IPS-NIHi7 (cell line): ENCODE data around the gene TLE2.
"Not testable (repeated sequence)": the region's sequence is repeated elsewhere in the genome, so short reads cannot be mapped to it uniquely, and the experiment has no call there.

Experiments used
- DNase-seq: peaks from one replicate; pipeline ENCODE4 v3.0.0; 2012; ENCODE audit warnings: mixed read lengths; ENCODE audit errors: extremely low spot score

The TLE2 gene

DNA sequence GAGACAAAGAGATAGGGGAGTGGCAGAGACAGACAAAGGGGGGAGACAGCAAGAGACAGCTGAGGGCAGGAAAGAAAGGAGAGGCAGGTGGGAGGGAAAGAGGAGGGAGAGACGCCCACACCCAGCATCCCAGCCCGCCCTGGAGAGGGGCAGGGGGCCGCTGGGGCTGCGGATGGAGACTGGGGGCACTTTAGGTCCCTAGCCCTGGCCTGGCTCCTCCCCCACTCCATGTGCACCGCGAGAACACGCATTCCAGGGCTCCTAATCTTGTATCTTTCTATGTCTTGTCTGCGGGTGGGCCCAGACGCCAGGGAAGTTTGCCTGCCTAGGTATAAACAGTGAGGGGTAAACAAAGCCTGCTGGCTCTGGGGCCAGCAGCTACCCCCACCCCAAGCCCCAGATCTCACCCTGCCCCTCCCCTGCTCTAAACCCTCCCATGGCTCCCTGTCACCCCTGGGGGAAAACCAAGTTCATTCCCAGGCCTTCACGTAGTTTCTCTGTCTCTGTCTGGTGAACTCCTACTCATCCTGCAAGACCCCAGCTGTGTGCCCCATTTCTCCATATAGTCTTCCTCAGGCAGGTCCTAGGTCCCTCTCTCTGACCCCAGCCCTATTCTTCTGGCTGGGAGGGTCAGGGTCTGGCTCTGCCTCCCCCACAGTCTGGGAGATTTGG is 27.5 kb upstream of the TLE2 start:
- peak; percentile 26 for DNase-seq

DNA sequence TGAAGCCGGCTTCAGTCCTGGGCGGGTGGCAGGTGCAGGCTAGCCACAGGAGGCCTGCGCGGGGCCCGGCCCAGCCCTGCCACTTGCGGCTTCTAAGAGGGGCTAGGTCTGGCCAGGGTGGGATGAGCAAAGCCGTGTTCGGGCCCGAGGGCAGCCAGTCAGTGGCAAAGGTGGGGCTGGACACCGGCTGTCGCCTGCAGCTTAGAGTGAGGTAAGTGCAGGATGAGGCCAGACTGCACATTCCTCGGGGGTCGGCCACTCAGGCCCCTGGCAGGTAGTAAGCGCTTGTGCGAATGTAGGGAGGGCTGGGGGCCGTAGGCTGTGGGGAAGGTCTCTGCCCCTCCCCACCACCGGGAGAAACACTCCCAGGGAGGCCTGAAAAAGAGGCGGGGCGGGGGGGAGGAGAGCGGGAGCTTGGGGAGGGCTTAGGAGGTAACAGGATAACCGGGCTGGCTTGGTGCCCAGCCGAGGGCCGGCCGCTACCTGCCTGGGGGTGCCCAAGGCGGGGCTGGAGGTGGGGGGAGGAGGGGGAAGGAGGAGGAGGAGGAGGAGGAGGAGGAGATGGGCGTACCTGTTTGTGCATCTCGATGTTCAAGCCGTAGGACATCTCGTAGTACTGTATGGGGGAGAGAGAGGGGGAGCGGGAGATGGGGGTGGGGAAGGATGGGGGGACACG is 26.8 kb upstream of the TLE2 start:
- DNase-seq: peak; percentile 30

- DNase-seq: no peak
These were observed 26.1 kb upstream of the TLE2 start for GRCh38 chr19:3054972-3055740.

- DNase-seq: no peak
These were observed 25.3 kb upstream of the TLE2 start for GRCh38 chr19:3054265-3054971.

GRCh38 chr19:3053780-3054179 is 24.7 kb upstream of the TLE2 start:
- DNase-seq: no peak

GRCh38 chr19:3053218-3053621 is 24.1 kb upstream of the TLE2 start:
- no peak for DNase-seq

DNA sequence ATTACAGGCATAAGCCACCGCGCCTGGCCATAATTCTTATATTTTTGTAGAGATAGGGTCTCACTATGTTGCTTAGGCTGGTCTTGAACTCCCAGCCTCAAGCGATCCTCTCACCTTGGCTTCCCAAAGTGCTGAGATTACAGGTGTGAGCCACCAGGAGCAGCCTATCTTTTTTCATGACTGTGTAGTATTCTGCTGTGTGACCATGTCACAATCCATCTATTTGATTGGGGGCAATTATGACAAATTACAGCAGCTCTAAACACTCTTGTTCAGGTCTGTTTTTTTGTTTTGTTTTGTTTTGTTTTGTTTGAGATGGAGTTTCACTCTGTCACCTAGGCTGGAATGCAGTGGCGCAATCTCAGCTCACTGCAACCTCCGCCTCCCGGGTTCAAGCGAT is 20.9 kb upstream of the TLE2 start:
- not testable (repeated sequence) for DNase-seq

- DNase-seq: no peak
These were observed 20.0 kb upstream of the TLE2 start for GRCh38 chr19:3049089-3049488.

DNA sequence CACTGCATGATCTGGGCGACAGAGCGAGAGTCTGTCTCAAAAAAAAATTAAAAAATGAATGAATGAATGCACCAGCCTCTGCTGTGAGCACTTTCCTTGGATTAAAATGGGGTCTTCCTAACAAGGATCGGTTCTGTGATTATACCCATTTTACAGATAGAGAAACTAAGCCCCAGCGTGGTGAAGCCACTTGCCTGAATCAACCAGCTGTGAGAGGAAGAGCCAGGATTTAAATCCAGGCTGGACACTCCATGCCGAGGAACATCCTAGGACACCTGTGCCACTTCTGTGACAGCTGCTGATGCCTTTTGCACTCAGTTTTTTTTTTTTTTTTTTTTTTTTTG is 19.1 kb upstream of the TLE2 start:
- DNase-seq: no peak

- DNase-seq: peak; percentile 65
These were observed 18.6 kb upstream of the TLE2 start for GRCh38 chr19:3047496-3048189.

- DNase-seq: peak; percentile 69
These were observed 17.8 kb upstream of the TLE2 start for GRCh38 chr19:3046698-3047495.

DNA sequence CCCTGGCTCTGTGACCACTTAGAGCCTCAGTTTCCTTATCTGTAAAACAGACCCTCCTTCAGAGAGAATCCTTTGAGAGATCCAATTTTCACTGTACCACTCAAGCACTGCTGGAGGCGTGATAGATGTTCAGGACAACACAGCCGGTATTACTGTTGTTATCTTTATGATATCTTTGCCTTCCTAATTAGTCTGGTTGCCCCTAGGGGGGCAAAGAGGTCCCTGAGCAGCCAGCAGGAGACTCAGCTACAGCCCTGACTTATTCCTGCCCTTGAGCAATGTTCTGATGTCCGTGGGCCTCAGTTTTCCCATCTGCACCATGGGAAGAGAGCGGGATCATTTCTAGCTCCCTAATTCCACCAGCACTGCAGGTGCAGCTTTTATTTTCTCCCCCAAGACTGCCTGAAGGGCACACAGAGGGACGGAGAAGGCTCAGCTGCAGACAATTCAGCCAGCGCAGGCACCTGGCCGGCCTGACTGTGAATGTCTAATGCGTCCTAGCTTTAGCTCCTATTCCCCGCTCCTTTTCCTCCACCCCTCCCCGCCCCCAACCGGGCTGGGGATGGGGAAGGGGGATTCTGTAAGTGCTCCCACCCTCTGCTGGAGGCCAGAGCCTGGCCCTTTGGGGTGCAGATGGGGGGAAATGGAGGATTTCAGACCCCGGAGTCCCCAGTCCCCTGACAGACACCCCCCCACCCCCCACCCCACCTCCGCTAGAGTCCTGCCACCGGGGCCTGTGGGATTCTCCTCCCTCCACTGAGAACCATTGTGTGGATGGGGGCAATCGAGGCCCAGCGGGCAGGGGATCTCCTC is 17.0 kb upstream of the TLE2 start:
- DNase-seq: peak; percentile 36

- no peak for DNase-seq
These were observed 16.1 kb upstream of the TLE2 start for GRCh38 chr19:3045191-3045590.

DNA sequence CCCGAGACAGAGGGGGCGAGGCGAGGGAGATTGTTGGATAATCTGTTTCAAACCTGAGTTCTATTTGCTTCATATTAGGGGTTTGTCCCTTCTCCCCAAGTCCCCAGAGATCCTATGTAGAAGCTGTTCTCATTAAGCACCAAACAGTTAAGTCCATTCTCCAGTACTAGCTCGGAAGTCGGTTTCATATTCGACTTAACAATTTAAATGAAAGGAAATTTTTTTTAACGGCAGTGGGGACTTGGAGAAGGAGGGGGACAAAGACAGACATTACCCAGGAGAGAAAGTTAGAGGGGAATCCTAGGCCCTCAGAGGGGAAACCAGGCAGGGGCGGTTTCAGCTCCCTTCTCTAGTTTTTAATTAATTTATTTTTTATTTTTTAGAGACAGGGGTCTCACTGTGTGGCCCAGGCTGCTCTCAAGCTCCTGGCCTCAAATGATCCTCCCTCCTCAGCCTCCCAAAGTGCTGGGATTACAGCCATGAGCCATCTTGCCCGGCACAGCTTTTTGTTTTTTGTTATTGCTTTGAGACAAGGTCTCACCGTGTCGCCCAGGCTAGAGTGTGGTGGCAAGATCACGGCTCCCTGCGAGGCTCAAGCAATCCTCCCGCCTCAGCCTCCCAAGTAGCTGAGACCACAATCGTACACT is 13.7 kb upstream of the TLE2 start:
- DNase-seq: no peak

GRCh38 chr19:3041761-3042620 is 12.9 kb upstream of the TLE2 start:
- DNase-seq: no peak

- no peak for DNase-seq
These were observed 12.2 kb upstream of the TLE2 start for GRCh38 chr19:3041327-3041726.

GRCh38 chr19:3039641-3040077 is 10.6 kb upstream of the TLE2 start:
- no peak for DNase-seq

- DNase-seq: no peak
These were observed 10.0 kb upstream of the TLE2 start for GRCh38 chr19:3039125-3039524.
